Measurements from ENCODE around the gene ARHGAP24. TPM values are rescaled to one million over a fixed set of nuclear protein-coding genes. Genes with fewer than 3 reads are reported as not detected.

Gene ARHGAP24
- total RNA-seq, 1 experiment from 2014 or later: 2.1 TPM

DNA sequence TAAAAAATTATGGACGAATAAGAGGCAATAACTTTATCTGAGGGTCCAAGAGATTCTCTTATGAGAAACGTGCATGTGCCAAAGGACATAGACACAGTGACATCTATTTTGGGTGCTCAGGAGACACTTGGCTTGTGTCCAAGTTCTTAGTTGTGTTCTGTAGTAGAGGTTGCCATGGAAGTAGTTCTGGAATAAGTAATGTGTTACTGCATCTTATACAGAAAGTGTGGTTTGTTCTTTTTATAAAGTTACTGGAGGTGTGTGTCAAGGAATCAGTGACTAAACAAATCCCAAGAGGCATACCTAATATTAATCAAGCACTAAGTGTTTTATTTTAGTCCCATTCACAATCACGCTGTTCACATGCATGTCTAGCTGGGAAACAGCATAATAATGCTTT lies 305.7 kb downstream of the ARHGAP24 start:
- H3K27ac Mint-ChIP-seq: no peak overlapping the region
- peaks cover 2% of the 10 kb centered on the region for H3K9me3 Mint-ChIP-seq
- H3K4me1 Mint-ChIP-seq: peaks cover 33% of the 10 kb centered on the region
- no peak for ATAC-seq
- no peak for TF ChIP-seq ZBTB21 (CRISPR knock-in tag; IDR thresholded peaks at IDR 0.05; ENCODE audit: borderline replicate concordance)
- TF ChIP-seq SMAD3 (CRISPR knock-in tag; IDR thresholded peaks at IDR 0.05; ENCODE audit: borderline replicate concordance): no peak
- TF ChIP-seq, protein P1, sequence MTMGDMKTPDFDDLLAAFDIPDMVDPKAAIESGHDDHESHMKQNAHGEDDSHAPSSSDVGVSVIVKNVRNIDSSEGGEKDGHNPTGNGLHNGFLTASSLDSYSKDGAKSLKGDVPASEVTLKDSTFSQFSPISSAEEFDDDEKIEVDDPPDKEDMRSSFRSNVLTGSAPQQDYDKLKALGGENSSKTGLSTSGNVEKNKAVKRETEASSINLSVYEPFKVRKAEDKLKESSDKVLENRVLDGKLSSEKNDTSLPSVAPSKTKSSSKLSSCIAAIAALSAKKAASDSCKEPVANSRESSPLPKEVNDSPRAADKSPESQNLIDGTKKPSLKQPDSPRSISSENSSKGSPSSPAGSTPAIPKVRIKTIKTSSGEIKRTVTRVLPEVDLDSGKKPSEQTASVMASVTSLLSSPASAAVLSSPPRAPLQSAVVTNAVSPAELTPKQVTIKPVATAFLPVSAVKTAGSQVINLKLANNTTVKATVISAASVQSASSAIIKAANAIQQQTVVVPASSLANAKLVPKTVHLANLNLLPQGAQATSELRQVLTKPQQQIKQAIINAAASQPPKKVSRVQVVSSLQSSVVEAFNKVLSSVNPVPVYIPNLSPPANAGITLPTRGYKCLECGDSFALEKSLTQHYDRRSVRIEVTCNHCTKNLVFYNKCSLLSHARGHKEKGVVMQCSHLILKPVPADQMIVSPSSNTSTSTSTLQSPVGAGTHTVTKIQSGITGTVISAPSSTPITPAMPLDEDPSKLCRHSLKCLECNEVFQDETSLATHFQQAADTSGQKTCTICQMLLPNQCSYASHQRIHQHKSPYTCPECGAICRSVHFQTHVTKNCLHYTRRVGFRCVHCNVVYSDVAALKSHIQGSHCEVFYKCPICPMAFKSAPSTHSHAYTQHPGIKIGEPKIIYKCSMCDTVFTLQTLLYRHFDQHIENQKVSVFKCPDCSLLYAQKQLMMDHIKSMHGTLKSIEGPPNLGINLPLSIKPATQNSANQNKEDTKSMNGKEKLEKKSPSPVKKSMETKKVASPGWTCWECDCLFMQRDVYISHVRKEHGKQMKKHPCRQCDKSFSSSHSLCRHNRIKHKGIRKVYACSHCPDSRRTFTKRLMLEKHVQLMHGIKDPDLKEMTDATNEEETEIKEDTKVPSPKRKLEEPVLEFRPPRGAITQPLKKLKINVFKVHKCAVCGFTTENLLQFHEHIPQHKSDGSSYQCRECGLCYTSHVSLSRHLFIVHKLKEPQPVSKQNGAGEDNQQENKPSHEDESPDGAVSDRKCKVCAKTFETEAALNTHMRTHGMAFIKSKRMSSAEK (CRISPR knock-in tag; IDR thresholded peaks at IDR 0.05; ENCODE audit: borderline replicate concordance): no peak
- ChIA-PET POLR2A (no interaction called here), CTCF (no interaction called here)
- H3K27me3 Mint-ChIP-seq (ENCODE audit: low read depth): no peaks in the 10 kb centered on the region
- no peaks in the 10 kb centered on the region for H3K36me3 Mint-ChIP-seq
- DNase-seq (ENCODE audit: low spot score): no peak
- H3K4me3 Mint-ChIP-seq: no peak overlapping the region

DNA sequence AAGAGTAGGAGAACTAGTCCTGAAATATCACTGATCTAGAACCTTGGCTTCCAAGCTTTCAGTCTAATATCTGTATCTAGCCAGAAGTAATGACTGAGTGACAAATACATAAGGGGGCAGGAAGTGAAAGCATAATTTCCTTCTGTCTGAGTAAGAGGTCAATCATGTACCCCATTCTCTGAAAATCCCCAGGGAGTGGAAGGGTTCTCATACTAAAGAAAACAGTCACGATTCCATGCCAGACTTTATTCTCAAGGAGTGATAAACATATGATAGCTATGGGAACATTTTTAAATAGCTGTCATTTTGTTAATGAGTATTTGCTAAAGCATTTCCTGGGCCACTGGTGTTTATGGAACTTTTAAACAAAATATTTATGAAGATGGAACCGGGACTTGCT lies 308.5 kb downstream of the ARHGAP24 start:
- no peaks in the 10 kb centered on the region for H3K36me3 Mint-ChIP-seq
- H3K9me3 Mint-ChIP-seq: peaks cover 3% of the 10 kb centered on the region; the same call in 1 of the 2 replicates
- ATAC-seq: no peak
- CTCF ChIA-PET: interaction anchor here (1.4 kb wide), 1 partner anchor 13 kb away, joined by 5 read pairs; no protein-coding TSS in a partner anchor
- H3K4me1 Mint-ChIP-seq: peaks cover 11% of the 10 kb centered on the region
- H3K27ac Mint-ChIP-seq: no peak overlapping the region
- H3K27me3 Mint-ChIP-seq (ENCODE audit: low read depth): no peaks in the 10 kb centered on the region
- POLR2A ChIA-PET: no interaction called here
- no peak overlapping the region for H3K4me3 Mint-ChIP-seq
- DNase-seq (ENCODE audit: low spot score): no peak
- TF ChIP-seq NR3C1 (CRISPR knock-in tag; conservative IDR thresholded peaks at IDR 0.05; ENCODE audit: low read depth) (no peak), SMAD3 (CRISPR knock-in tag; IDR thresholded peaks at IDR 0.05; ENCODE audit: borderline replicate concordance) (no peak), GABPB1 (CRISPR knock-in tag; IDR thresholded peaks at IDR 0.05) (no peak), TEAD1 (CRISPR knock-in tag; IDR thresholded peaks at IDR 0.05) (no peak), HMGA2 (CRISPR knock-in tag; IDR thresholded peaks at IDR 0.05) (no peak), ATF1 (CRISPR knock-in tag; IDR thresholded peaks at IDR 0.05) (no peak)
- TF ChIP-seq, protein P2, sequence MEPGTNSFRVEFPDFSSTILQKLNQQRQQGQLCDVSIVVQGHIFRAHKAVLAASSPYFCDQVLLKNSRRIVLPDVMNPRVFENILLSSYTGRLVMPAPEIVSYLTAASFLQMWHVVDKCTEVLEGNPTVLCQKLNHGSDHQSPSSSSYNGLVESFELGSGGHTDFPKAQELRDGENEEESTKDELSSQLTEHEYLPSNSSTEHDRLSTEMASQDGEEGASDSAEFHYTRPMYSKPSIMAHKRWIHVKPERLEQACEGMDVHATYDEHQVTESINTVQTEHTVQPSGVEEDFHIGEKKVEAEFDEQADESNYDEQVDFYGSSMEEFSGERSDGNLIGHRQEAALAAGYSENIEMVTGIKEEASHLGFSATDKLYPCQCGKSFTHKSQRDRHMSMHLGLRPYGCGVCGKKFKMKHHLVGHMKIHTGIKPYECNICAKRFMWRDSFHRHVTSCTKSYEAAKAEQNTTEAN (CRISPR knock-in tag; IDR thresholded peaks at IDR 0.05): no peak
- TF ChIP-seq, protein P3, sequence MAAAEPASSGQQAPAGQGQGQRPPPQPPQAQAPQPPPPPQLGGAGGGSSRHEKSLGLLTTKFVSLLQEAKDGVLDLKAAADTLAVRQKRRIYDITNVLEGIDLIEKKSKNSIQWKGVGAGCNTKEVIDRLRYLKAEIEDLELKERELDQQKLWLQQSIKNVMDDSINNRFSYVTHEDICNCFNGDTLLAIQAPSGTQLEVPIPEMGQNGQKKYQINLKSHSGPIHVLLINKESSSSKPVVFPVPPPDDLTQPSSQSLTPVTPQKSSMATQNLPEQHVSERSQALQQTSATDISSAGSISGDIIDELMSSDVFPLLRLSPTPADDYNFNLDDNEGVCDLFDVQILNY (CRISPR knock-in tag; IDR thresholded peaks at IDR 0.05): no peak
- TF ChIP-seq, protein P4, sequence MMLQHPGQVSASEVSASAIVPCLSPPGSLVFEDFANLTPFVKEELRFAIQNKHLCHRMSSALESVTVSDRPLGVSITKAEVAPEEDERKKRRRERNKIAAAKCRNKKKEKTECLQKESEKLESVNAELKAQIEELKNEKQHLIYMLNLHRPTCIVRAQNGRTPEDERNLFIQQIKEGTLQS (CRISPR knock-in tag; conservative IDR thresholded peaks at IDR 0.05): no peak
- TF ChIP-seq, protein P5, sequence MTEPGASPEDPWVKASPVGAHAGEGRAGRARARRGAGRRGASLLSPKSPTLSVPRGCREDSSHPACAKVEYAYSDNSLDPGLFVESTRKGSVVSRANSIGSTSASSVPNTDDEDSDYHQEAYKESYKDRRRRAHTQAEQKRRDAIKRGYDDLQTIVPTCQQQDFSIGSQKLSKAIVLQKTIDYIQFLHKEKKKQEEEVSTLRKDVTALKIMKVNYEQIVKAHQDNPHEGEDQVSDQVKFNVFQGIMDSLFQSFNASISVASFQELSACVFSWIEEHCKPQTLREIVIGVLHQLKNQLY (CRISPR knock-in tag; IDR thresholded peaks at IDR 0.05): no peak

DNA sequence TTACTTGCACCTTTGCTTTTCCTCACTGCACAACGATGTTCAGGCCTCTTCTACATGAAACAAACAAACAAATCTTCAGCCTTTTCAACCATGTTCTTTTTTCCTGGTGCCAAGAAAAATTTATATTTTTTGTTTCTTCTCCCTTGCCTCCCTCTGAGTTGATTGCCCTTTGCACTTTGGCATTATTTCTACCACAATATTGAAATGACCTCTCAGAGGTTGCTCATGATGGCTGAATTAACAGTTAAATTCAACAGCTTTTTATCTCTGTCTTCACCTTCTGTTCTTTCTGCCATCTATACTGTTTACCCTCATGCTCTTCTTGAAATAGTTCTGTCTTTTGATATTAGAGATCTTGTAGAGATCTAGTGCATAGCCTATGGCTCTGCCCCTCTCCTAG lies 308.9 kb downstream of the ARHGAP24 start:
- no peak overlapping the region for H3K27ac Mint-ChIP-seq
- H3K27me3 Mint-ChIP-seq (ENCODE audit: low read depth): no peaks in the 10 kb centered on the region
- ChIA-PET CTCF (interaction anchor here (1.4 kb wide), 1 partner anchor 13 kb away, joined by 5 read pairs; no protein-coding TSS in a partner anchor), POLR2A (no interaction called here)
- H3K4me3 Mint-ChIP-seq: no peak overlapping the region
- no peaks in the 10 kb centered on the region for H3K36me3 Mint-ChIP-seq
- peaks cover 10% of the 10 kb centered on the region for H3K4me1 Mint-ChIP-seq
- ATAC-seq (no peak), DNase-seq (ENCODE audit: low spot score) (no peak)
- H3K9me3 Mint-ChIP-seq: peaks cover 3% of the 10 kb centered on the region; the same call in 1 of the 2 replicates
- TF ChIP-seq ZNF121 (CRISPR knock-in tag; IDR thresholded peaks at IDR 0.05): no peak
- TF ChIP-seq, protein P6, sequence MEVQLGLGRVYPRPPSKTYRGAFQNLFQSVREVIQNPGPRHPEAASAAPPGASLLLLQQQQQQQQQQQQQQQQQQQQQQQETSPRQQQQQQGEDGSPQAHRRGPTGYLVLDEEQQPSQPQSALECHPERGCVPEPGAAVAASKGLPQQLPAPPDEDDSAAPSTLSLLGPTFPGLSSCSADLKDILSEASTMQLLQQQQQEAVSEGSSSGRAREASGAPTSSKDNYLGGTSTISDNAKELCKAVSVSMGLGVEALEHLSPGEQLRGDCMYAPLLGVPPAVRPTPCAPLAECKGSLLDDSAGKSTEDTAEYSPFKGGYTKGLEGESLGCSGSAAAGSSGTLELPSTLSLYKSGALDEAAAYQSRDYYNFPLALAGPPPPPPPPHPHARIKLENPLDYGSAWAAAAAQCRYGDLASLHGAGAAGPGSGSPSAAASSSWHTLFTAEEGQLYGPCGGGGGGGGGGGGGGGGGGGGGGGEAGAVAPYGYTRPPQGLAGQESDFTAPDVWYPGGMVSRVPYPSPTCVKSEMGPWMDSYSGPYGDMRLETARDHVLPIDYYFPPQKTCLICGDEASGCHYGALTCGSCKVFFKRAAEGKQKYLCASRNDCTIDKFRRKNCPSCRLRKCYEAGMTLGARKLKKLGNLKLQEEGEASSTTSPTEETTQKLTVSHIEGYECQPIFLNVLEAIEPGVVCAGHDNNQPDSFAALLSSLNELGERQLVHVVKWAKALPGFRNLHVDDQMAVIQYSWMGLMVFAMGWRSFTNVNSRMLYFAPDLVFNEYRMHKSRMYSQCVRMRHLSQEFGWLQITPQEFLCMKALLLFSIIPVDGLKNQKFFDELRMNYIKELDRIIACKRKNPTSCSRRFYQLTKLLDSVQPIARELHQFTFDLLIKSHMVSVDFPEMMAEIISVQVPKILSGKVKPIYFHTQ (CRISPR knock-in tag; IDR thresholded peaks at IDR 0.05): no peak
- TF ChIP-seq ATF1 (CRISPR knock-in tag; IDR thresholded peaks at IDR 0.05): no peak
- TF ChIP-seq, protein P7, sequence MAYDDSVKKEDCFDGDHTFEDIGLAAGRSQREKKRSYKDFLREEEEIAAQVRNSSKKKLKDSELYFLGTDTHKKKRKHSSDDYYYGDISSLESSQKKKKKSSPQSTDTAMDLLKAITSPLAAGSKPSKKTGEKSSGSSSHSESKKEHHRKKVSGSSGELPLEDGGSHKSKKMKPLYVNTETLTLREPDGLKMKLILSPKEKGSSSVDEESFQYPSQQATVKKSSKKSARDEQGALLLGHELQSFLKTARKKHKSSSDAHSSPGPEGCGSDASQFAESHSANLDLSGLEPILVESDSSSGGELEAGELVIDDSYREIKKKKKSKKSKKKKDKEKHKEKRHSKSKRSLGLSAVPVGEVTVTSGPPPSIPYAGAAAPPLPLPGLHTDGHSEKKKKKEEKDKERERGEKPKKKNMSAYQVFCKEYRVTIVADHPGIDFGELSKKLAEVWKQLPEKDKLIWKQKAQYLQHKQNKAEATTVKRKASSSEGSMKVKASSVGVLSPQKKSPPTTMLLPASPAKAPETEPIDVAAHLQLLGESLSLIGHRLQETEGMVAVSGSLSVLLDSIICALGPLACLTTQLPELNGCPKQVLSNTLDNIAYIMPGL (CRISPR knock-in tag; IDR thresholded peaks at IDR 0.05): no peak
- TF ChIP-seq JAZF1 (CRISPR knock-in tag; IDR thresholded peaks at IDR 0.05): no peak
- TF ChIP-seq CREB1 (CRISPR knock-in tag; IDR thresholded peaks at IDR 0.05): no peak
- TF ChIP-seq SMAD4 (CRISPR knock-in tag; IDR thresholded peaks at IDR 0.05): no peak
- TF ChIP-seq NFATC4 (CRISPR knock-in tag; IDR thresholded peaks at IDR 0.05): no peak
- no peak for TF ChIP-seq ZNF138 (CRISPR knock-in tag; conservative IDR thresholded peaks at IDR 0.05)
- TF ChIP-seq RELA (CRISPR knock-in tag; IDR thresholded peaks at IDR 0.05; ENCODE audit: borderline replicate concordance): no peak
